HepG2 (cell line): ENCODE results near the gene ZACN. TPM values are rescaled to one million over a fixed set of nuclear protein-coding genes. Genes with fewer than 3 reads are reported as not detected.

ENCODE experiments used
- MZF1 ChIP-seq: sonication (generic); formaldehyde crosslinking; IDR thresholded peaks from 2 replicates; pipeline ENCODE4 v1.8.1; 2023; ENCODE audit warnings: mild to moderate bottlenecking, missing genetic modification reagents, borderline replicate concordance
- ZNF598 ChIP-seq: sonication (generic); formaldehyde crosslinking; IDR thresholded peaks from 2 replicates; pipeline ENCODE4 v1.5.1; 2020; ENCODE audit warnings: mild to moderate bottlenecking, missing genetic modification reagents, borderline replicate concordance
- ZNF775 ChIP-seq: sonication (generic); formaldehyde crosslinking; IDR thresholded peaks from 2 replicates; pipeline ENCODE4 v1.4.0; 2020; ENCODE audit warnings: missing genetic modification reagents, mild to moderate bottlenecking, moderate library complexity, borderline replicate concordance
- ZNF784 ChIP-seq: sonication (generic); formaldehyde crosslinking; IDR thresholded peaks from 2 replicates; pipeline ENCODE4 v1.5.1; 2020; ENCODE audit warnings: missing genetic modification reagents, mild to moderate bottlenecking, borderline replicate concordance
- ZNF800 ChIP-seq: sonication (generic); formaldehyde crosslinking; IDR thresholded peaks from 2 replicates; pipeline ENCODE4 v1.4.0; 2020; ENCODE audit warnings: missing genetic modification reagents
- polyA plus RNA-seq, 8 experiments: library from polyadenylated mRNA; depleted of rRNA in 3 of 8; stranded (reverse) in 7 of 8; unstranded in 1 of 8; fragments of >200 nt; fragmentation: Illumina TruSeq in 4 of 8; extraction: Trizol in 4 of 8; gene quantifications; 2 replicates each; pipeline versions ENCODE4 v1.2.1 to v1.2.3, GENCODE V29; 2011 to 2016; ENCODE audit warnings: low read depth in 4 of 8, missing spikeins in 1 of 8, mixed read lengths in 1 of 8; ENCODE audit not compliant: insufficient read depth in 1 of 8
- total RNA-seq, 5 experiments: library from RNA; depleted of rRNA; stranded (reverse); fragments of >200 nt; fragmentation: Illumina TruSeq; extraction: Trizol; gene quantifications; 2 replicates each; pipeline ENCODE4 v1.2.3, GENCODE V29; 2016; ENCODE audit warnings: low read depth in 1 of 5
- TF ChIP-seq, protein P1 (sequence below): sonication (generic); formaldehyde crosslinking; IDR thresholded peaks from 2 replicates; pipeline ENCODE4 v1.4.0; 2020; ENCODE audit warnings: mild to moderate bottlenecking, missing genetic modification reagents
- TF ChIP-seq, protein P2 (sequence below): sonication (generic); formaldehyde crosslinking; IDR thresholded peaks from 2 replicates; pipeline ENCODE4 v1.5.1; 2020; ENCODE audit warnings: missing genetic modification reagents, mild to moderate bottlenecking, borderline replicate concordance
- TF ChIP-seq, protein P3 (sequence below): sonication (generic); formaldehyde crosslinking; IDR thresholded peaks from 2 replicates; pipeline ENCODE4 v1.8.1; 2022; ENCODE audit warnings: mild to moderate bottlenecking, missing genetic modification reagents

Gene ZACN
- total and polyA plus RNA-seq, 2 of the 13 experiments (the other 11 are each of a cell fraction or from before 2014, with no cell fraction given), result 0.11 to 0.15 TPM

DNA sequence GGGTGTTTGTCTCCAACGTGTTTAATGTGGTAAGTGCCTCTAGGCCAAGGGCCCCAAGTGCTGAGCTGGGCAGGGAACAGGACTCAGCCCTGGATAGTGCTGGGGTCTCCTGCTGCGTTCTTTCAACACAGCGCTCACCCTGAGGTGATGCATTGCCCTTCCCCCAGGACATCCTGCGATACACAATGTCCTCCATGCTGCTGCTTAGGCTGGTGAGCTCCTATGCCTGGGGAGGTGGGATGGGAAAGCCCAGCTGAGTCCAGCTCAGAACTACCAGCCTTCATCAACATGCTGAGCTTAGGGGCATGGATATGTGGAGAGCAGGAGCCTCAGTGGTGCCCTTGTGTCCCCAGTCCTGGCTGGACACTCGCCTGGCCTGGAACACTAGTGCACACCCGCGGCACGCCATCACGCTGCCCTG lies 563 bp downstream of the ZACN start (continued):
- TF ChIP-seq MZF1 (CRISPR knock-in tag), result 0 out of 2 replicates have a peak, but pooled peaks have one; percentile 31
- TF ChIP-seq ZNF775 (CRISPR knock-in tag), result no peak
- TF ChIP-seq, protein P1, sequence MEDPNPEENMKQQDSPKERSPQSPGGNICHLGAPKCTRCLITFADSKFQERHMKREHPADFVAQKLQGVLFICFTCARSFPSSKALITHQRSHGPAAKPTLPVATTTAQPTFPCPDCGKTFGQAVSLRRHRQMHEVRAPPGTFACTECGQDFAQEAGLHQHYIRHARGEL (CRISPR knock-in tag), result 0 out of 2 replicates have a peak, but pooled peaks have one; percentile 24
- 0 out of 2 replicates have a peak, but pooled peaks have one; percentile 26 for TF ChIP-seq ZNF598 (CRISPR knock-in tag)
- 0 out of 2 replicates have a peak, but pooled peaks have one; percentile 55 for TF ChIP-seq ZNF784 (CRISPR knock-in tag)
- TF ChIP-seq, protein P2, sequence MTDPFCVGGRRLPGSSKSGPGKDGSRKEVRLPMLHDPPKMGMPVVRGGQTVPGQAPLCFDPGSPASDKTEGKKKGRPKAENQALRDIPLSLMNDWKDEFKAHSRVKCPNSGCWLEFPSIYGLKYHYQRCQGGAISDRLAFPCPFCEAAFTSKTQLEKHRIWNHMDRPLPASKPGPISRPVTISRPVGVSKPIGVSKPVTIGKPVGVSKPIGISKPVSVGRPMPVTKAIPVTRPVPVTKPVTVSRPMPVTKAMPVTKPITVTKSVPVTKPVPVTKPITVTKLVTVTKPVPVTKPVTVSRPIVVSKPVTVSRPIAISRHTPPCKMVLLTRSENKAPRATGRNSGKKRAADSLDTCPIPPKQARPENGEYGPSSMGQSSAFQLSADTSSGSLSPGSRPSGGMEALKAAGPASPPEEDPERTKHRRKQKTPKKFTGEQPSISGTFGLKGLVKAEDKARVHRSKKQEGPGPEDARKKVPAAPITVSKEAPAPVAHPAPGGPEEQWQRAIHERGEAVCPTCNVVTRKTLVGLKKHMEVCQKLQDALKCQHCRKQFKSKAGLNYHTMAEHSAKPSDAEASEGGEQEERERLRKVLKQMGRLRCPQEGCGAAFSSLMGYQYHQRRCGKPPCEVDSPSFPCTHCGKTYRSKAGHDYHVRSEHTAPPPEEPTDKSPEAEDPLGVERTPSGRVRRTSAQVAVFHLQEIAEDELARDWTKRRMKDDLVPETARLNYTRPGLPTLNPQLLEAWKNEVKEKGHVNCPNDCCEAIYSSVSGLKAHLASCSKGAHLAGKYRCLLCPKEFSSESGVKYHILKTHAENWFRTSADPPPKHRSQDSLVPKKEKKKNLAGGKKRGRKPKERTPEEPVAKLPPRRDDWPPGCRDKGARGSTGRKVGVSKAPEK (CRISPR knock-in tag), result peak; percentile 80; the same call in 1 of the 2 replicates
- 0 out of 2 replicates have a peak, but pooled peaks have one; percentile 63 for TF ChIP-seq ZNF800 (CRISPR knock-in tag)
- TF ChIP-seq, protein P3, sequence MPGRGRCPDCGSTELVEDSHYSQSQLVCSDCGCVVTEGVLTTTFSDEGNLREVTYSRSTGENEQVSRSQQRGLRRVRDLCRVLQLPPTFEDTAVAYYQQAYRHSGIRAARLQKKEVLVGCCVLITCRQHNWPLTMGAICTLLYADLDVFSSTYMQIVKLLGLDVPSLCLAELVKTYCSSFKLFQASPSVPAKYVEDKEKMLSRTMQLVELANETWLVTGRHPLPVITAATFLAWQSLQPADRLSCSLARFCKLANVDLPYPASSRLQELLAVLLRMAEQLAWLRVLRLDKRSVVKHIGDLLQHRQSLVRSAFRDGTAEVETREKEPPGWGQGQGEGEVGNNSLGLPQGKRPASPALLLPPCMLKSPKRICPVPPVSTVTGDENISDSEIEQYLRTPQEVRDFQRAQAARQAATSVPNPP (CRISPR knock-in tag), result no peak
